GM12891 (cell line): ENCODE results near the gene AURKB.

Experiments used
- POLR2A ChIP-seq: IDR thresholded peaks from 2 replicates; pipeline ENCODE4 v1.6.1; 2011; ENCODE audit warnings: low read depth, low read length, control low read depth
- POLR2AphosphoS5 ChIP-seq: IDR thresholded peaks from 2 replicates; pipeline ENCODE4 v1.6.1; 2011; ENCODE audit warnings: low read depth, low read length, control low read depth
- SPI1 ChIP-seq: IDR thresholded peaks from 2 replicates; pipeline ENCODE4 v1.6.1; 2011; ENCODE audit warnings: low read depth, low read length, control low read depth
- TAF1 ChIP-seq: IDR thresholded peaks from 2 replicates; pipeline ENCODE4 v1.6.1; 2011; ENCODE audit warnings: low read depth, low read length, control low read depth

- TF ChIP-seq POLR2A (no peak), TAF1 (no peak), POLR2AphosphoS5 (no peak), SPI1 (no peak)
Measured at GRCh38 chr17:8244768-8245167, 34.4 kb upstream of the AURKB start.
